ENCODE data around the gene IGSF11.

DNA sequence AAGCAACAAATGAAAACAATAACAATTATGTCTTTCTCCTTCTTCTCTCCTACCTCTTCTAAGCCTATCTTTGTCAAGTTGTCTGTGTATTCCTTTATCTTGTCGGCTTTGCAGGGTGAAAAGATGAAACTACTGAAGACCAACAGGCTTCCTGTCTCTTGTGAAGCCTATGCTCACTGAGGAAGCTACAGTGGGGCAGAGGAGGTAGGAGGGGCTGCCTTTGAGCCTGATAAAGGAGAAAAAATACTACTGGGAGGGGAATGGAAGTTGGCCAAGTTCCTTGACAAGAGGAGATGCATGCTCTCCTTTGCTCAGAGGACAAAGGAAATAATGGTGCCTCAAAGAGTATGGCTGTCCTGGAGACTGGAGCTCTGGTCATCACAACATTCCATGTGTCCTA, 92.0 kb downstream of the IGSF11 start:
- TF ChIP-seq HDGF (IDR thresholded peaks at IDR 0.05; ENCODE audit: borderline replicate concordance), result no peak
- TF ChIP-seq ELF4 (IDR thresholded peaks at IDR 0.05), result no peak
- no peak for TF ChIP-seq SUZ12 (IDR thresholded peaks at IDR 0.05)
- TF ChIP-seq, protein P1, sequence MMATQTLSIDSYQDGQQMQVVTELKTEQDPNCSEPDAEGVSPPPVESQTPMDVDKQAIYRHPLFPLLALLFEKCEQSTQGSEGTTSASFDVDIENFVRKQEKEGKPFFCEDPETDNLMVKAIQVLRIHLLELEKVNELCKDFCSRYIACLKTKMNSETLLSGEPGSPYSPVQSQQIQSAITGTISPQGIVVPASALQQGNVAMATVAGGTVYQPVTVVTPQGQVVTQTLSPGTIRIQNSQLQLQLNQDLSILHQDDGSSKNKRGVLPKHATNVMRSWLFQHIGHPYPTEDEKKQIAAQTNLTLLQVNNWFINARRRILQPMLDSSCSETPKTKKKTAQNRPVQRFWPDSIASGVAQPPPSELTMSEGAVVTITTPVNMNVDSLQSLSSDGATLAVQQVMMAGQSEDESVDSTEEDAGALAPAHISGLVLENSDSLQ (IDR thresholded peaks at IDR 0.05), result no peak
- no peak for TF ChIP-seq ARNT (IDR thresholded peaks at IDR 0.05)
- no peak for TF ChIP-seq TARDBP (IDR thresholded peaks at IDR 0.05)
